ENCODE measurements around the gene ASTN1.

Gene ASTN1

DNA sequence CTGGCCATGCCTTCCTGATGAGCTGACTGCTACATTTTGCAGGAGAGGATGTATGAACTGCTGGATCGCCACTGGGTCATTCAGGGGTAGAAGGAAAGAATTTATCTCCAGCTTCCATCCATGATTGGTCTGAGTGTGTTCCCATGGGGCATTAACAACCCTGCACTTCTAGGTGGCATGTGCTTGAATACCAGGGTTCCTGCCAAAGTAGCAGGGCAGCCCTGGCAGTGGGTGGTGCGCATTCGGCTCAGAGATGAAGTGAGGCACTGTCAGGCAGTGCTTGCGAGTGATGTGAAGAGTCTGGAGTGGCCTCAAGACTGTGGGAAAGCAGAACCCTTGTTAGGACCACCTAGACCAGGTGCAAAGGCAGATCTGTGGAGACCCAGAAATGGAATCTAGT lies 294.9 kb downstream of the ASTN1 start:
- DNase-seq: no peak

GRCh38 chr1:176866011-176866714 lies 298.3 kb downstream of the ASTN1 start:
- DNase-seq: no peak

- DNase-seq: no peak
Measured at GRCh38 chr1:176864211-176864610, 300.3 kb downstream of the ASTN1 start.

- DNase-seq: no peak
Measured at GRCh38 chr1:176863613-176864012, 300.9 kb downstream of the ASTN1 start.

DNA sequence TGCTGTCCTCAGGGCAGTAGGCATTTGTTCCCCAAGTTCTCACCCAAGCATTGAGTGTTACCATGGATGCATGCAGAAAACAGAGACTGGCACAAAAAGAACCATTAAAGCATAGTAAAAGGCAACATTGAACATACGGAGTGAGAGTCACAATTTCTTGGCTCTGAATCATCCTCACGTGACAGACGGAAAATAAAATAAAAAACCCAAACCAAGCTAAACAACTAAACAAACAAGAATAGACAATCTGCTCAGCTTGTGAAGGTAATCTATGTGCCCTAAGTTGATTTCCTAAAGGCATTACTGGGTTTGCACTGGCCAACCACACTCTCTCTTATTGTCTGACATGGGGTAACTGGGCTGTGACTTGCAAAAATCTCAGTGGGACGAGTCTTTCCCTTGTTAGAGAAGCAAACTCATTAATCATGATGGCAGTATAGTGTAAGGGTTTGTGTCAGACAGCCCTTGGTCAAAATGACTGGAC lies 306.0 kb downstream of the ASTN1 start:
- no peak for DNase-seq

- no peak for DNase-seq
Measured at GRCh38 chr1:176857632-176858031, 306.9 kb downstream of the ASTN1 start.

DNA sequence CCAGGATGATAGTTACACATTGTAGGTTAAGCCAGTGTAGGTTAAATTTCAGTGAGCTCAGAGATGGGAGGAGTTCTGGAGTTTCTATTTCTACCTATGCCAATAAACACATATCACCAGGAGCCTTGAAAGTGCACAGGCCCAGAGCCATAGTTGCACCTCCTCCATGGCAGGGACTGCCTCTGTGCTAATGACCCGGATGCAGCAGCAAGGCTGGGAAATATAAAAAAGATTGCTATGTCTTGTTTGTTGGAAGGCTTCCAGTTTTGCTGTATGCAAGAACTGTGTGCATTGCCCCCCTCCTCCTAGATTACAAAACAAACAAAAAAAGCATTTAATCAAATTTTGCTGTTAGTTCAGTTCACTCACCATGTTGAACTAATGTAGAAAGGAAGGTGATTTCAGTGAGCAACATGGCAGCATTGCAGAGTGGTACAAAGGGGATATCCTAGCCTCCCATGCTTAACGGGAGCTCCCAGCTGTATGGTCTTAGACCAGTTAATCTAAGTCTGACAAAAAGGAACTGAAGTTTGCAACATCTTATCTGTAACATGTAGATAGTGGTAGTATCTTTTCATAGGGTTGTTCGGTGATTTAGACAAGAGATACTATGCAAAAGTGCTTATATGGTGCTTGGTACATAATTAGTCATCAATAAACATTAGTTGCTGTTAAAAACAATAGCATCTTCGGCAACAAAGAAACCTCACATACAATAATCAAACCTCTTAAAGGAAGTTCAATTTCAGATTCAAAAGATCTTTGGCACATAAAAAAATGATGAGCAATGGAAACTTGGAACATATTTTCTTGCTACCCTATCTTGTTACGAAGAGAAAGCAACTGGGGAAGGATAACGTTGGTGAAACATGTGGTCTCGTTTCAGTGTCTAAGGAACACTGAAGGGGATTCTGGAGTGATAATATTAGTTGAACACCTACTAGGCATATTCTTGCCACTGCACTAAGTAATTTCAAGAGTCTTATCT lies 309.5 kb downstream of the ASTN1 start:
- DNase-seq: no peak

DNA sequence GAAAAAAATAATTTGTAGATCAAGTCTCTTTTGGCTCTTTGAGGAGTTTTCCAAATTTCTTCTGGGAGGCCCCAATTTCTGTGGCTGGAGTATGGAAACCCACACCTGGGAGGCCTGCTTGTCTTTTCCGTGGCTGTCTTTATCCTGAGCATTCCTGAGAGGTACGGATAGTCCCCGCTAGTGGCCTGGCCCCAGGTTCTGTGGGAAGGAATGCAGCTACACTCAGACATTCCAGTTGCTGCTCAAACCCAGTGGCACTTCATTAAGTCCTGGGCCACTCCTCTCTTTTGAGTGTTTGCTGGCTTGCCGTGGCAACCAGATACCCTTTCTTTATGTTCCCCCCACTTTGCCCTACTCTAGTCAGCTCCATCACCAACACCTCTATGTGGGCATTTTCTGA lies 310.4 kb downstream of the ASTN1 start:
- no peak for DNase-seq

DNA sequence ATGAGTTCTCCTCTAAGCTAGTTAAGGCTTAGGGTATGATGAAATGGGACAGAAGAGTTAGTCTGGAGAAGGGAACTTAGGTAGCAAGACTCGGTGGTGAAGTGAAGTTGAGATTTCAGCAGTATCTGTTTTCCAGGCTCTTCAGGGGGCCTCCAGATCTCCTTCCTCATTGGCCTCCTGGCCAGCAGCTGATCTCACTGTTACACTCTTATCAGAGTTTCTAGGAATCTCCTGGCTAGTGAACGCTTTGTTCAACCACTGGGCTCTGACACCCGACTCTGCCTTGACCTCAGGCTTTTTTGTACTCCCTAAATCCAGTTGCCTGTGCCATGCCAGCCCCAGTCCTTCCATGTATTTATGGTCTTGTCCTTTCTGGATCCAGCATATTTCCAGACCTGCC lies 311.0 kb downstream of the ASTN1 start:
- DNase-seq: no peak

DNA sequence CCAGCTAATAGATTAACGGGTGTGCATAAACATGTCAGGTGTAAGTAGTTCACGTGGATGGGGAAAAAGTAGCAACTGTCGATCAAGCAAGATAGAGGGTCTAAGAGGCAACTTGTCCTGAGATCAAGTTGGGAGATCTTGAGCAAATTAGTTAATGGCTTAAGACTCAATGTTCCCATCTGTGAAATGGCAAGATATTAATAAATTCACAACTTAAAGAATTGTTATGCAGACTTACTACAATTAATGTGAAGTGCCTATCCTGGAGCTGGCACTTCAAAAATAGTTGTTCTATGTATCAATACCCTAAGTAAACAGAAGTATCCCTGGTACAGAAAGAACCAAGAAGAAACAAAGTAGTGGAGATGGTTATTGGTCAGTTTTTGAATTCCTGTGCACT lies 312.4 kb downstream of the ASTN1 start:
- DNase-seq: no peak

DNA sequence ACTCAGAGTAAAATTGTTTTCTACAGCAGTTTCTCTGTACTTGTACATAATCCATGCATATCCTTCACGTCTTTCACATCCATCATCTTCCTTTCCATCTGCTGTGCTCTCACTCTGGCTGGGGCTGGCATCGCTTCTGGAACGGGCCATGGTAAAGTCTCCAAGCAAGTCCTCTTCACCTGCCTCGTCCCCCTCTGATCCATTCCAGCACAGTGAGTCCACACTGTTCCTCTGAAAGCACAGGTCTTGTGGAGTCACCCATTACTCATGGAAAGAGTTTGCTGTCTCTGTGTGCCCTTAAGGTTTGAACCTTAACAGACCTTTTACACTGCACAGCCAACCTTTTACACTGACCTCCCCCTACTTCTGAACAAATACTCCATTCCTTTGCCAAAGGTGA lies 313.6 kb downstream of the ASTN1 start:
- no peak for DNase-seq

GRCh38 chr1:176849281-176849680 lies 315.2 kb downstream of the ASTN1 start:
- DNase-seq: no peak

DNA sequence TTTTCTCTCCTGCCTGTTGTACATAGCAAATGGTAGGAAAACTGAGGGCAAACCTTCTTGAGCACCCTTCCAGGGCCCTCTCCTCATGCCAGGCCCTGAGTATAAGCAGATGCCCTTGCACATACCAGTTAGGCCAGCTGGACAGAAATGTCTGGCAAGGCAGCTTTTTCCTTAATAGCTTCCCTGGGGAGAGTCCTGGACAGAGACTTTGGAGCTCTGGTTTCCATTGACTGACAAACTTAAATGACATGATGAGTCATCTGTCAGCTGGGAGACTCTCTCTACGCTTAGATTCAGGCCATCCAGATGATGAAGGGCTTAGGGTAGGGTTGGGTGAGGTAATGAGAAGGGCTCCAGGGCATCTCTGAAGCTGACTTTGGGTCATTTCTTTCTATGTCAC lies 317.5 kb downstream of the ASTN1 start:
- DNase-seq: no peak

GRCh38 chr1:176843352-176844297 lies 320.9 kb downstream of the ASTN1 start:
- no peak for DNase-seq

DNA sequence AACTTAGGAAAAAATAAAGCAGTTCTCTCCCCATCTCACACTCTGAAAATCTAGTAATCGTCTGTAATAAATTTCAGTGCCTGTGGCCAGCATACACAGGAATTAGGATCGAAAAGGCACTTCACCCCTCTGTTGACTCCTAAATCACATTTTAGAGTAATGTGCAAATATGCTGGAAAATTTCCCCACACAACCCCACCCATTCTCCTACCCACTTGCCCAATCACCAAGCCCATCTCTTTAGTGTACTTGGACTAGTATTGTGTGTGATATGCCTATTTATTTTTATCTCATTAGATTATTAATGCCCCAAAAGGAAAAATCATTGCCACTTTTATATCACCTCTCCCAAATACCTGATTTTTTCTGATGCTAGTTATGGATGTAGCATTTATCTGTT lies 323.3 kb downstream of the ASTN1 start:
- DNase-seq: no peak

- DNase-seq: no peak
Measured at GRCh38 chr1:176839216-176839615, 325.3 kb downstream of the ASTN1 start.

DNA sequence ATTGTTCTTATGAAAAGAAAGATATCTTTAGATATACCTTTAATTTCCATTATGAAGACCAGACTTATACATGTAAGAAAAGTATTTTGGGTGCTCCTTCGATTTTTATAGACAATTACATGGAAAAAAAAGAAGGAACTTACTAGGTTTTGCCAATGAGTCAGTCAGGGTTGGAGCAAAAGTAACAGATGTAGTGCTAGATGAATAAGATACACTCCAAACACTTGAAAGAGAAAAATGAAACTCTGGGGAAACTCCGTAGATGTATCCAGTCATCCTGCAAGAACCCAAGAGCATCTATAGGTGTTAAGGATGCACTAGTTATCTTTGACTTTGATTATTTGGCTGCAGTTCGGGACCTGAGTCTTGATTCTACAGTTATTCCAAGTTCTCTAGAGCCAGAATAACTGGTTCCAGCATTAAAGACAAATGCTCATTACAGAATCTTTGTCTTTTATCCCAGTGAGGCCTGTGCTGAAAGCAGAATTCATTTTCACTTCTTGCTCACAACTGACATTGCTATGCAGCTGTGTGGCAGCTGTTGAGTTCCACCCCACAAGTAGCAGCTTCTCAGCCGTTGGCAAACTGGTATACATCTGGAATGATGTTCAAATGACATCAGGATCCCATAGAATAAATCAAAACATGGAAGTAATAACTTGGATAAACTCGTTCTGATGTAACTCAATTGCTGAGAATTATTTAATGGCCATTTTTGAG lies 326.1 kb downstream of the ASTN1 start:
- no peak for DNase-seq

- no peak for DNase-seq
Measured at GRCh38 chr1:176837708-176838107, 326.8 kb downstream of the ASTN1 start.

DNA sequence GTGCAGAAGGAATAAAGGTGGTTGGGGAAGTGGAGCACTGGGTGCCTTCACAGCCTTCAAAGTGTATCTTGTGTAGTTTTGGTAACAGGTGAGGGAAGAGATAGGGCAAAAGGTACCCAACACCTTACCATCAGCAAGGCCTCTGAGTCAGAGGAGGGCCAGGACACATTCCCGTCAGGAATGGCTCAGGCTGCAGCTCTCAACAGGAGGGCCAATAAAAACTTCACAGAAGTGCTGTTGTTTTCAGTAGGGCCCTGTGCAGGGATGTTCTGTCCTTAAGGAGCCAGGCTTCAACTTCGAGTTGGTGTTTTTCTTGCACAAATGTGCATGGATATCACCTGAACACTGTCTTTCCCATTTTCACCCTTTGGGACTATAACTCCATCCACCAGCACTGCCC lies 333.4 kb downstream of the ASTN1 start:
- DNase-seq: no peak

GRCh38 chr1:176829261-176829660 lies 335.3 kb downstream of the ASTN1 start:
- no peak for DNase-seq

DNA sequence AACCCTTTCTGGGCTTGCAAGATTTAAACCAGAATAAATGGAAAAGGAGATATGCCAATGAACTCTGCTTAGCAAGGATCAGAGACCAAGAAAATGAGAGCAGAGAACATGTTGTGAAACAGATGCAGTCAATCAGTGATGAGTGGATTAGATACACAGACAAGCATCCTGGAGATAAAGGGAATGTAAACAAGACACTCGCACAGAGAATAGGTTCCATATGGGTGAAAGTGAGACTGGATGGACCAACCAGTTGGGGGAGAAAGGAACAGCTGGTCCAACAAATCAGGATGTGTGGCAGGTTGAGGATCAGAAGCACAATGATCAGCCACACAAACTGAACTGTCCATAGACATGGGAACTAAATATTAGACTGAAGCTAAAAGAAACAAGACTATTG lies 338.2 kb downstream of the ASTN1 start:
- no peak for DNase-seq

DNA sequence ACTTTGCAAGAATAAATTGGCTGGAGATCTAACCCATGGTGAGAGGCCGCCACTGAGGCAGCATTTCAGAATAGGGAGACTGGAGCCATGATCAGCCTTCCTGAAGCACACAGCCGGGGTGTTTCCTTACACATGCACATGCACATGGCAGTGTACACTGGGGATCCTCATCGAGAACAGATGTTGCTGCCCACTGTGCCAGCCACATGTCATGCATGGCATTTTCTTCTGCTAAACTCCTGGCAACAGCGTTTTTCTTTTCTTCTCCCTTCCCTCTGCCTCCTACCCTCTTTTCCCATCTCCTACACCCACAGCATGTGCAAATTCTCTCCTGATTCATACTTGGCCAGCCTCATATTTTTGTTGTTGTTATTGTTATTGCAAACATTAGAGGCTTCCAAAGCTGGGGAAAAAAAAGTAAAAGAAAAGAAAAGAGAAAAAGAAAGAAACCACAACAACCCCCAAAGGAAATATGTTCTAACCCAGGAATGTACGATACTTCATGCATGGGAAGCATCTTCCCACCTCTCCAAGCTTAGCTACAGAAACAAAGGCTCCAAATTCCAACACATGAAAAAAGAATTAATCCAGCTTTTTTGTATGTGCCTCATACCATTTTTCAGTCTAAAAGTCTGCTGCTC lies 344.0 kb downstream of the ASTN1 start:
- DNase-seq: no peak

Data from cerebellar nuclear complex (tissue), 1 donor.